SK-N-SH (cell line): Measurements from ENCODE around the gene ARHGEF19. TPM values are rescaled to one million over a fixed set of nuclear protein-coding genes. Genes with fewer than 3 reads are reported as not detected.

Experiments
- CTCF ChIA-PET: fragments of 300-600, 350-600 bp; formaldehyde crosslinking; extraction: SDS; loops from one replicate; lab custom pipeline; 2021; lab: Yijun Ruan, JAX
- POLR2A ChIA-PET: fragments of 350-600 bp; sonication (Branson Sonifier 250); formaldehyde crosslinking; extraction: SDS; loops from one replicate; lab custom pipeline; 2020; ENCODE audit warnings: antibody characterized with exemption, inconsistent platforms; lab: Yijun Ruan, JAX
- DNase-seq: peaks from one replicate; pipeline ENCODE4 v3.0.0; 2012
- H2AFZ ChIP-seq: fragments of 200-600 bp; sonication (generic); 2 replicates; pipeline ENCODE4 v1.8.1; 2016; ENCODE audit warnings: antibody characterized with exemption, mild to moderate bottlenecking, low read depth
- H3F3A ChIP-seq: fragments of 200-600 bp; sonication (generic); replicated peaks from 2 replicates; pipeline ENCODE3; 2016; ENCODE audit warnings: antibody characterized with exemption, mild to moderate bottlenecking; ENCODE audit not compliant: insufficient read depth
- H3K27ac ChIP-seq, 2 experiments: fragments of 200-500 bp in 1 of 2; fragments of 200-600 bp in 1 of 2; sonication (Bioruptor generic) in 1 of 2; sonication (generic), shearing (Covaris generic) in 1 of 2; 2 replicates each; pipeline versions ENCODE4 v1.5.1 to v1.6.1; 2014 to 2016; ENCODE audit warnings: low read depth in 2 of 2, inconsistent platforms in 1 of 2, low read length in 1 of 2, mild to moderate bottlenecking in 1 of 2, mixed read lengths in 1 of 2
- H3K27me3 ChIP-seq: fragments of 200-600 bp; sonication (generic), shearing (Covaris generic); 2 replicates; pipeline ENCODE4 v1.6.1; 2016; ENCODE audit warnings: mixed run types; ENCODE audit not compliant: insufficient read depth
- H3K36me3 ChIP-seq, 2 experiments: fragments of 200-500 bp in 1 of 2; fragments of 200-600 bp in 1 of 2; sonication (Bioruptor generic) in 1 of 2; sonication (generic) in 1 of 2; replicated peaks in 1 of 2; 2 replicates each; pipeline versions ENCODE3 to v1.5.1; 2014 to 2016; ENCODE audit warnings: low read length in 1 of 2, mild to moderate bottlenecking in 1 of 2; ENCODE audit not compliant: insufficient read depth in 2 of 2, control insufficient read depth in 1 of 2
- H3K4me1 ChIP-seq, 2 experiments: fragments of 200-500 bp in 1 of 2; fragments of 200-600 bp in 1 of 2; sonication (Bioruptor generic) in 1 of 2; sonication (generic), shearing (Covaris generic) in 1 of 2; 2 replicates each; pipeline versions ENCODE4 v1.5.1 to v1.6.1; 2014 to 2016; ENCODE audit warnings: low read depth in 1 of 2, low read length in 1 of 2, mixed run types in 1 of 2; ENCODE audit not compliant: insufficient read depth in 2 of 2, control insufficient read depth in 1 of 2
- H3K4me2 ChIP-seq: fragments of 200-600 bp; sonication (generic), shearing (Covaris generic); 2 replicates; pipeline ENCODE4 v1.6.1; 2017; ENCODE audit warnings: mixed run types
- H3K4me3 ChIP-seq, 2 experiments: fragments of 200-500 bp in 1 of 2; fragments of 200-600 bp in 1 of 2; sonication (Bioruptor generic) in 1 of 2; sonication (generic), shearing (Covaris generic) in 1 of 2; 2 replicates each; pipeline versions ENCODE4 v1.5.1 to v1.8.1; 2014 to 2016; ENCODE audit warnings: low read depth in 2 of 2, inconsistent platforms in 1 of 2, low read length in 1 of 2, mild to moderate bottlenecking in 1 of 2, mixed read lengths in 1 of 2, moderate library complexity in 1 of 2
- H3K79me2 ChIP-seq: fragments of 200-600 bp; sonication (generic); 2 replicates; pipeline ENCODE4 v1.8.1; 2017; ENCODE audit warnings: mild to moderate bottlenecking; ENCODE audit not compliant: insufficient read depth
- H3K9ac ChIP-seq: fragments of 200-600 bp; sonication (generic); 2 replicates; pipeline ENCODE4 v1.6.1; 2017; ENCODE audit warnings: mixed run types
- H3K9me2 ChIP-seq: fragments of 200-600 bp; sonication (generic); 2 replicates; pipeline ENCODE4 v1.6.1; 2017; ENCODE audit warnings: mixed run types
- H3K9me3 ChIP-seq: fragments of 200-600 bp; sonication (generic); 2 replicates; pipeline ENCODE4 v1.6.1; 2017; ENCODE audit warnings: mixed run types, mild to moderate bottlenecking, moderate library complexity
- H4K20me1 ChIP-seq: fragments of 200-600 bp; sonication (generic); 2 replicates; pipeline ENCODE4 v1.6.1; 2017; ENCODE audit warnings: mild to moderate bottlenecking, mixed run types; ENCODE audit not compliant: insufficient read depth
- EP300 ChIP-seq, 2 experiments: IDR thresholded peaks; 2 replicates each; pipeline versions ENCODE4 v1.4.0 to v1.6.1; 2012; ENCODE audit warnings: borderline replicate concordance in 1 of 2, low read depth in 1 of 2, low read length in 1 of 2
- FOSL2 ChIP-seq: IDR thresholded peaks from 2 replicates; pipeline ENCODE4 v1.4.0; 2012; ENCODE audit warnings: low read depth, mild to moderate bottlenecking, moderate library complexity, borderline replicate concordance
- FOXM1 ChIP-seq: IDR thresholded peaks from 2 replicates; pipeline ENCODE4 v1.4.0; 2012; ENCODE audit warnings: low read depth, mild to moderate bottlenecking
- GABPA ChIP-seq: IDR thresholded peaks from 2 replicates; pipeline ENCODE4 v1.4.0; 2012; ENCODE audit warnings: low read depth, mild to moderate bottlenecking
- MAX ChIP-seq: IDR thresholded peaks from 2 replicates; pipeline ENCODE4 v1.4.0; 2012; ENCODE audit warnings: low read depth
- MXI1 ChIP-seq: IDR thresholded peaks from 2 replicates; pipeline ENCODE4 v1.6.1; 2012; ENCODE audit warnings: mild to moderate bottlenecking, low read depth, low read length, improper control_type of control experiment
- NFIC ChIP-seq: IDR thresholded peaks from 2 replicates; pipeline ENCODE4 v1.4.0; 2012; ENCODE audit warnings: borderline replicate concordance
- PBX3 ChIP-seq: IDR thresholded peaks from 2 replicates; pipeline ENCODE4; 2012
- RAD21 ChIP-seq: IDR thresholded peaks from 2 replicates; pipeline ENCODE4 v1.6.1; 2012; ENCODE audit warnings: mild to moderate bottlenecking, low read length
- RCOR1 ChIP-seq: fragments of 150-350 bp; IDR thresholded peaks from 2 replicates; pipeline ENCODE4 v1.6.1; 2017; ENCODE audit warnings: antibody characterized with exemption, low read length
- RXRA ChIP-seq: IDR thresholded peaks from 2 replicates; pipeline ENCODE4 v1.4.0; 2012; ENCODE audit warnings: low read depth, mild to moderate bottlenecking, borderline replicate concordance
- SMC3 ChIP-seq: IDR thresholded peaks from 2 replicates; pipeline ENCODE4 v1.6.1; 2012; ENCODE audit warnings: low read depth, low read length, improper control_type of control experiment
- TCF12 ChIP-seq: IDR thresholded peaks from 2 replicates; pipeline ENCODE4 v1.4.0; 2012
- TEAD4 ChIP-seq: IDR thresholded peaks from 2 replicates; pipeline ENCODE4 v1.4.0; 2012; ENCODE audit warnings: mild to moderate bottlenecking, borderline replicate concordance; ENCODE audit not compliant: insufficient read depth
- USF1 ChIP-seq: IDR thresholded peaks from 2 replicates; pipeline ENCODE4 v1.4.0; 2012; ENCODE audit warnings: low read depth, borderline replicate concordance
- YY1 ChIP-seq: IDR thresholded peaks from 2 replicates; pipeline ENCODE4 v1.4.0; 2012; ENCODE audit warnings: low read depth, mild to moderate bottlenecking
- ZBTB33 ChIP-seq: IDR thresholded peaks from 2 replicates; pipeline ENCODE4 v1.4.0; 2012; ENCODE audit warnings: low read depth, borderline replicate concordance
- WGBS: methylation state at CpG from one replicate; pipeline ENCODE4 v1.1.6; 2017; ENCODE audit warnings: low lambda C conversion rate; 5-methylcytosine and 5-hydroxymethylcytosine counted together
- polyA plus RNA-seq, 3 experiments: library from polyadenylated mRNA; depleted of rRNA; stranded (reverse); fragments of >200 nt; gene quantifications; 2 replicates each; pipeline ENCODE4 v1.2.3, GENCODE V29; 2012
- TF ChIP-seq, protein P1 (sequence below): fragments of 150-350 bp; IDR thresholded peaks from 2 replicates; pipeline ENCODE4 v1.6.1; 2017; ENCODE audit warnings: antibody characterized with exemption, low read length, low read depth, borderline replicate concordance

Gene ARHGEF19
- polyA plus RNA-seq, 1 of the 3 experiments (the other 2 are of a cell fraction), result 11.5 TPM

DNA sequence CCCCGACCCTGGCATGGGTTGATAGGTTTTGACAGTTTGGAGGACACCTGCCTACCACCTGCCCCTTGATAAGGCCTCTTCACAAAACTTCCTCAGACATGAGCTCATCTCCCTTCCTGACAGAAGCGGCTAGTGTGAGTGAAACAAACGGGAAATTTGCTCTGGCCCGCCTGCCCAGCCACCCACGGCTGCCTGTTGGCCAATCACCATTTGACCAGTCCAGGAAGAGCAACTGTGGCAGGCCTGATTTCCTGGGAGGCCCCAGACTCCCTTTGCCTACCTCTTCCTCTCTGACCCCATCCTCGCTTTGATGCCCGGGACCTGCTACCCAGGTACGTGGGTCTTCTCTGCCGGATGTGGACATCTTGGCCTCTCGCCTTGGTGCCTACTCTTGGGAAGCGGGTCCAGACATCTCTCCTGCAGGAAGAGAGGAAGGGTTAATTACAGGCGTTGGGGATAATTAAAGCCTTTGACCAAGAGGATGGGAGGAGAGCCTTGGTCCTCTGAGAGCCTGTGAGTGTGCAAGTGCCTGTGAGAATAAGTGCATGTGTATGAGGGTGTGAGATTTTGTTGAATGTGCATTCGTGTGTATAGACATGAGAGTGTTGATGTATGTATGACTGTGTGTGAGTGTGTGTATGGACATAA, 55.5 kb downstream of the ARHGEF19 start:
- Histone ChIP-seq H4K20me1 (0 out of 2 replicates have a peak, but pooled peaks cover 4% of the 10 kb centered on the region), H3K9ac (no peak overlapping the region), H3K4me3 (no peak overlapping the region), H3K27ac (no peak overlapping the region), H3K36me3 (no peaks in the 10 kb centered on the region), H3K4me1 (peaks cover 15 to 20% of the 10 kb centered on the region in 2 experiments; a peak in 3 of 4 replicates), H3K9me2 (no peaks in the 10 kb centered on the region), H3K79me2 (peaks cover 44% of the 10 kb centered on the region), H3K27me3 (no peaks in the 10 kb centered on the region), H3K9me3 (no peaks in the 10 kb centered on the region), H2AFZ (no peak overlapping the region), H3K4me2 (no peak overlapping the region), H3F3A (peaks cover 7% of the 10 kb centered on the region)
- CTCF ChIA-PET, result interaction anchor here (1.1 to 8.8 kb wide), 5 partner anchors 11 to 76 kb away, joined by 6 to 125 read pairs (median 7); no protein-coding TSS in a partner anchor
- WGBS, result 94% methylated on average over 8 of the region's 13 CpGs
- POLR2A ChIA-PET, result no interaction called here
- TF ChIP-seq RAD21 (no peak), EP300 (IDR thresholded peaks at IDR 0.05; ENCODE audit: borderline replicate concordance in 1 of 2, low read depth in 1 of 2, low read length in 1 of 2) (no peak), NFIC (no peak), SMC3 (no peak), RCOR1 (no peak), TCF12 (no peak), ZBTB33 (no peak), MXI1 (no peak), YY1 (no peak), TEAD4 (no peak), USF1 (no peak), PBX3 (no peak), GABPA (no peak), FOSL2 (no peak), RXRA (no peak), MAX (no peak), FOXM1 (no peak)
- TF ChIP-seq, protein P1, sequence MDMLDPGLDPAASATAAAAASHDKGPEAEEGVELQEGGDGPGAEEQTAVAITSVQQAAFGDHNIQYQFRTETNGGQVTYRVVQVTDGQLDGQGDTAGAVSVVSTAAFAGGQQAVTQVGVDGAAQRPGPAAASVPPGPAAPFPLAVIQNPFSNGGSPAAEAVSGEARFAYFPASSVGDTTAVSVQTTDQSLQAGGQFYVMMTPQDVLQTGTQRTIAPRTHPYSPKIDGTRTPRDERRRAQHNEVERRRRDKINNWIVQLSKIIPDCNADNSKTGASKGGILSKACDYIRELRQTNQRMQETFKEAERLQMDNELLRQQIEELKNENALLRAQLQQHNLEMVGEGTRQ, result no peak
- DNase-seq, result no peak
